BJ (cell line): ENCODE results near the gene DSCAML1. TPM values are rescaled to one million over a fixed set of nuclear protein-coding genes. Genes with fewer than 3 reads are reported as not detected.

Experiments
- CTCF ChIA-PET: fragments of 350-600 bp; formaldehyde crosslinking; extraction: SDS; loops from one replicate; lab custom pipeline; 2021; ENCODE audit warnings: antibody characterized with exemption, inconsistent platforms; lab: Yijun Ruan, JAX
- POLR2A ChIA-PET: fragments of 300-600 bp; sonication (Branson Sonifier 250); formaldehyde crosslinking; extraction: SDS; loops from one replicate; lab custom pipeline; 2021; ENCODE audit warnings: antibody characterized with exemption; lab: Charles Lee
- DNase-seq: peaks from one replicate; pipeline ENCODE4 v3.0.0-alpha.2; 2011; ENCODE audit warnings: low read depth
- H3K27me3 ChIP-seq: 2 replicates; pipeline ENCODE4 v1.6.0; 2011; ENCODE audit warnings: low read length; ENCODE audit not compliant: control insufficient read depth, insufficient read depth
- H3K36me3 ChIP-seq: 2 replicates; pipeline ENCODE4 v1.5.1; 2011; ENCODE audit warnings: low read length; ENCODE audit not compliant: control insufficient read depth, insufficient read depth
- H3K4me3 ChIP-seq: 2 replicates; pipeline ENCODE4 v1.5.1; 2011; ENCODE audit warnings: low read depth, mild to moderate bottlenecking, control low read depth, low read length
- polyA plus RNA-seq: library from polyadenylated mRNA; depleted of rRNA; stranded (reverse); fragments of >200 nt; gene quantifications from 2 replicates; pipeline ENCODE4 v1.2.3, GENCODE V29; 2011
- TF ChIP-seq, protein P1 (sequence below): IDR thresholded peaks from 2 replicates; pipeline ENCODE4 v1.5.1; 2011; ENCODE audit warnings: low read depth, mild to moderate bottlenecking, control low read depth, inconsistent platforms, low read length, moderate library complexity; ENCODE audit not compliant: insufficient read depth

The DSCAML1 gene
- polyA plus RNA-seq, 1 experiment, result not detected

- no peaks in the 10 kb centered on the region for H3K36me3 ChIP-seq
- no peak overlapping the region for H3K4me3 ChIP-seq
- 0 out of 2 replicates have a peak, but pooled peaks cover 2% of the 10 kb centered on the region for H3K27me3 ChIP-seq
- POLR2A ChIA-PET, result no interaction called here
- TF ChIP-seq, protein P1, sequence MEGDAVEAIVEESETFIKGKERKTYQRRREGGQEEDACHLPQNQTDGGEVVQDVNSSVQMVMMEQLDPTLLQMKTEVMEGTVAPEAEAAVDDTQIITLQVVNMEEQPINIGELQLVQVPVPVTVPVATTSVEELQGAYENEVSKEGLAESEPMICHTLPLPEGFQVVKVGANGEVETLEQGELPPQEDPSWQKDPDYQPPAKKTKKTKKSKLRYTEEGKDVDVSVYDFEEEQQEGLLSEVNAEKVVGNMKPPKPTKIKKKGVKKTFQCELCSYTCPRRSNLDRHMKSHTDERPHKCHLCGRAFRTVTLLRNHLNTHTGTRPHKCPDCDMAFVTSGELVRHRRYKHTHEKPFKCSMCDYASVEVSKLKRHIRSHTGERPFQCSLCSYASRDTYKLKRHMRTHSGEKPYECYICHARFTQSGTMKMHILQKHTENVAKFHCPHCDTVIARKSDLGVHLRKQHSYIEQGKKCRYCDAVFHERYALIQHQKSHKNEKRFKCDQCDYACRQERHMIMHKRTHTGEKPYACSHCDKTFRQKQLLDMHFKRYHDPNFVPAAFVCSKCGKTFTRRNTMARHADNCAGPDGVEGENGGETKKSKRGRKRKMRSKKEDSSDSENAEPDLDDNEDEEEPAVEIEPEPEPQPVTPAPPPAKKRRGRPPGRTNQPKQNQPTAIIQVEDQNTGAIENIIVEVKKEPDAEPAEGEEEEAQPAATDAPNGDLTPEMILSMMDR, result no peak
- DNase-seq, result no peak
- CTCF ChIA-PET, result interaction anchor here (1.2 to 7.8 kb wide), 3 partner anchors 18 to 109 kb away, joined by 3 to 176 read pairs (median 18); no protein-coding TSS in a partner anchor
These were observed 44.0 kb upstream of the DSCAML1 start for GRCh38 chr11:117840881-117841550.

- H3K27me3 ChIP-seq, result 0 out of 2 replicates have a peak, but pooled peaks cover 2% of the 10 kb centered on the region
- CTCF ChIA-PET, result interaction anchor here (1.2 to 7.8 kb wide), 3 partner anchors 17 to 110 kb away, joined by 3 to 176 read pairs (median 18); no protein-coding TSS in a partner anchor
These were observed 43.2 kb upstream of the DSCAML1 start for GRCh38 chr11:117839936-117840813.

GRCh38 chr11:117839380-117839881, 42.4 kb upstream of the DSCAML1 start:
- no peak for DNase-seq
- TF ChIP-seq, protein P1, result no peak
- Histone ChIP-seq H3K27me3 (0 out of 2 replicates have a peak, but pooled peaks cover 2% of the 10 kb centered on the region), H3K36me3 (no peaks in the 10 kb centered on the region), H3K4me3 (no peak overlapping the region)
- ChIA-PET CTCF (interaction anchor here (2.2 kb wide), 1 partner anchor 108 kb away, joined by 8 read pairs; no protein-coding TSS in a partner anchor), POLR2A (no interaction called here)

More at GRCh38 chr11:117839936-117840813, 43.2 kb upstream of the DSCAML1 start:
- POLR2A ChIA-PET, result no interaction called here
- TF ChIP-seq, protein P1, result no peak
- Histone ChIP-seq H3K36me3 (no peaks in the 10 kb centered on the region), H3K4me3 (no peak overlapping the region)
- no peak for DNase-seq

DNA sequence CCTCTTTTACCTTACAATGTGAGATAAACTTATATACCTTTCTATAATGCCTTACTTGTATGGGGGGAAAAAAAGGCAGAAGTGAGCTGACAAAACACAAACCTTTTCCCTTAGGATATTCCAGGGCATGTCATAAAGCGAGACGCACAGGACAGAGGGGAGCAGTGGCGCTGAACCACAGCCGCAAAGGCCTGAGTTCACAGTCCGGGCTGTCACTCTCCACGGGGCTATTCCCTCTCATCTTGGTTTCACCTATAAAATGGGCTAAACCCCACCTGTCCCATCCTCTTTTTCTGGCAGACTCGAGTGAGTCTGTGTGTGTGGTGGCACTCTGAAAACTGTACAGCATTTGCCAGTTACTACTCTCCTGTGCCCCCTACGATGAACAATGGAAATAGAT, 41.9 kb upstream of the DSCAML1 start:
- DNase-seq, result no peak
- ChIA-PET CTCF (interaction anchor here (0.7 to 2.2 kb wide), 3 partner anchors 108 to 1891 kb away, joined by 3 to 8 read pairs (median 6); no protein-coding TSS in a partner anchor), POLR2A (no interaction called here)
- no peak overlapping the region for H3K4me3 ChIP-seq
- H3K36me3 ChIP-seq, result no peaks in the 10 kb centered on the region
- TF ChIP-seq, protein P1, result no peak
- H3K27me3 ChIP-seq, result 0 out of 2 replicates have a peak, but pooled peaks cover 2% of the 10 kb centered on the region
